Activated T-cell treated with anti-CD3 and anti-CD28 coated beads, Interleukin-2, amount 50 U/mL, for 24 hours (primary cell): Measurements from ENCODE around the gene PLB1.

Source experiments
- DNase-seq: peaks from one replicate; pipeline ENCODE4 v3.0.0-alpha.2; 2020
- H3K27ac Mint-ChIP-seq: 2 replicates; pipeline ENCODE4 v1.8.0; 2020; ENCODE audit warnings: mild to moderate bottlenecking, mixed read lengths
- H3K27me3 Mint-ChIP-seq: 2 replicates; pipeline ENCODE4 v1.8.0; 2020; ENCODE audit warnings: mixed read lengths
- H3K36me3 Mint-ChIP-seq: 2 replicates; pipeline ENCODE4 v1.8.0; 2020; ENCODE audit warnings: low read depth, mixed read lengths
- H3K4me1 Mint-ChIP-seq: 2 replicates; pipeline ENCODE4 v1.8.0; 2020; ENCODE audit warnings: low read depth, mixed read lengths
- H3K4me3 Mint-ChIP-seq: 2 replicates; pipeline ENCODE4 v1.8.0; 2020; ENCODE audit warnings: mild to moderate bottlenecking, moderate library complexity, mixed read lengths
- H3K9me3 Mint-ChIP-seq: 2 replicates; pipeline ENCODE4 v1.8.0; 2020; ENCODE audit warnings: mixed read lengths

Gene PLB1

DNA sequence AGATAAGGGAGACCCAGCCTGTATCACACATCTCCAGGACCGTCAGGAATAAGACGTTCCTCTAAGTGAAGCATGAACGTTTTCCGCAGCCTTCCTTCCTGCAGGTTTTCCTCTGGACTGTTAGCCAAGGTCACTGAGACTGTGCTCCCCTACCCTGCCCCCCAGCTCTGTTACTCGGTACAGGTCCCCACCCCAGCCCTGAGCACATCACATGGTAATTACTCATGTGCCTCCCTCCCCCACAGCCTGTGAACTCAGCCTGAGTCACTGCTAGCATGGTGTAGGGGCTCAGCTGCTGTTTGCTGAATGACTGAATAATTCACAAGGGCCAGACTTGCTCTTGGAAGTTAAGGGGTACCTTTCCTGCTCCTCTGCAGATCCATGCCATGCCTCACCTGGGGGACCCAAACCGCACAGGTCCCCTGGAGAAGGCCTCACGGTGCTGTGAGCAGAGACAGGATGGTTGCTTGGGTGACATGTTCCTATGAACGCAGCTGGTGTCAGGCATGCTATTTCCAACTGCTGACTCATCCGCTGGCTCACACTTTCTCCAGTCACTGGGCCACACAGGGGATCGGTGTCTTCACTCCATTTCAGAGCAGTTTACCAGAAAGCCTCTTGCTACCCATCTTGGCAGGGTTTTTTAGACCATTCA lies 88.2 kb downstream of the PLB1 start:
- Mint-ChIP-seq H3K27me3 (no peaks in the 10 kb centered on the region), H3K27ac (peak overlapping the region; percentile 95)
- peak; percentile 86 for DNase-seq

DNA sequence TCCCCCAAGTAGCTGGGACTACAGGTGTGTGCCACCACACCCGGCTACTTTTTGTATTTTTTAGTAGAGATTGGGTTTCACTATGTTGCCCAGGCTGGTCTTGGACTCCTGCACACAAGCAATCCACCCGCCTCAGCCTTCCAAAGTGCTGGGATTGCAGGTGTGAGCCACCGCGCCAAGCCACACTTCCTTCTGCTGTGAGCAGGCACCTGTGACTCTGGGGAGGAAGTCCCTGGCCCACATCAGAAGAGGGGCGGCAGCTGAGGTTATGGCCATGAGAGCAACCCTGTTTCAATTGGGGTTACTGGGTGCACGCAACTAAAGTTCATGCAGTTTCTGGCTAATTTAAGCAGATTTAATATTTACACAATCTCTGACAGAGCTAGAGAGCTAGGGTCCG lies 91.0 kb downstream of the PLB1 start:
- H3K27ac Mint-ChIP-seq: peak overlapping the region; percentile 55
- H3K27me3 Mint-ChIP-seq: no peaks in the 10 kb centered on the region
- DNase-seq: peak; percentile 51
- no peaks in the 10 kb centered on the region for H3K36me3 Mint-ChIP-seq
- peaks cover 60% of the 10 kb centered on the region for H3K4me1 Mint-ChIP-seq
- H3K4me3 Mint-ChIP-seq: peak overlapping the region; percentile 12
- no peaks in the 10 kb centered on the region for H3K9me3 Mint-ChIP-seq

More for the DNA sequence above, 88.2 kb downstream of the PLB1 start:
- Mint-ChIP-seq H3K4me3 (peak overlapping the region; percentile 54), H3K36me3 (no peaks in the 10 kb centered on the region), H3K9me3 (no peaks in the 10 kb centered on the region), H3K4me1 (peaks cover 57% of the 10 kb centered on the region)

DNA sequence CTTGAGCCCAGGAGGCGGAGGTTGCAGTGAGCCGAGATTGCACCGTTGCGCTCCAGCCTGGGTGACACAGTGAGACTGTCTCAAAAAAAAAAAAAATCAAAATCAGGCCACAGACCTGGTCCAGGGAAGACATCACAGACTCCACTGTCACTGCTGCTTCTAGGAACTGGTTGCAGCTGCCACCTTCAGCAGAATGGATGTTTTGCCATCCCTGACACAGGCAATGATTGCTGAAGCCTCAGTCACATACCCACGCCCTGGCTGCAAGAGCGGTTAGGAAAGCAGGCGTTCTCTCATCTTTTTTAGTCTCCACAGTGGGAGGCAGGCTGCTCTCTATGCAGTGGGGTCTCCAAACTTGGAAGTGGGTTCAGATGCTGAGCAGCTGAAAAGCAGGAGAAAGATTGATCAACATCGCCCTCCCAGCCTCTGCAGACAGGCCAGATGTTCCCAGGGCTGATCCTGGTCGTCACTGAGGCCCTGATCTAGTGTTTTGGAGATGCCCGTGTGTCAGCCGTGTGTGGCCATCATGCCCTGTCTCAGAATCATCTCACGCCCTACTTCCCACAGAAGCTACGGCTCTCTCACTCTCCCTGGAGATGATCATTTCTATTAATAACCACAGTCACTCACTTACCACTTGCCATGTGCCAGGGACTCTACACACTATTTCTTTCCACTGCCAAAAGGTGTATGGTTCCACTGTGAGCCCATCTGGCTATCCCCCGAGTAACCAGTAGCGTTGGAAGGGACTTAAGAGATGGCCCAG lies 91.8 kb downstream of the PLB1 start:
- DNase-seq: peak; percentile 37
- peak overlapping the region; percentile 41 for H3K27ac Mint-ChIP-seq

DNA sequence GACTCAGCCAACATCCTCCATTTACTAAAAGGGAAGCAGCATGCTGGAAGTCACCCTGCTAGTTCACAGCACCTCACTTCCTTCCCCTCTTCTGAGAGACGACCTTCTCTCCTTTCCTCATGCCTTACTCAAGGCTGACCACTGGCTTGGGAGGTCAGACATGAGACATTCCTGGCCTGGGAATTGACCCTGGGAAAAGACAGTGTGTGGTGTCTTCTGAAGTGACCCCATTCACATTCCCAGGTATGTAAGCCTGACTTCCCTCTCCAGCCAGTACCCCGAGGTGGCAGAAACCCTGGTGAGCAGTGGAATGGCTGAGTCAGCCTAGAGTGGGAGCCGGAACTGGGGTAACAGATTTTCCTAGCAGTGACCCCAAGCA lies 92.4 kb downstream of the PLB1 start:
- Mint-ChIP-seq H3K27ac (peak overlapping the region; percentile 41), H3K4me1 (peaks cover 54% of the 10 kb centered on the region), H3K36me3 (no peaks in the 10 kb centered on the region), H3K9me3 (no peaks in the 10 kb centered on the region), H3K27me3 (no peaks in the 10 kb centered on the region), H3K4me3 (no peak overlapping the region)
- no peak for DNase-seq

More for the DNA sequence above, 91.8 kb downstream of the PLB1 start:
- Mint-ChIP-seq H3K4me1 (peaks cover 57% of the 10 kb centered on the region), H3K4me3 (no peak overlapping the region), H3K36me3 (no peaks in the 10 kb centered on the region), H3K9me3 (no peaks in the 10 kb centered on the region), H3K27me3 (no peaks in the 10 kb centered on the region)

DNA sequence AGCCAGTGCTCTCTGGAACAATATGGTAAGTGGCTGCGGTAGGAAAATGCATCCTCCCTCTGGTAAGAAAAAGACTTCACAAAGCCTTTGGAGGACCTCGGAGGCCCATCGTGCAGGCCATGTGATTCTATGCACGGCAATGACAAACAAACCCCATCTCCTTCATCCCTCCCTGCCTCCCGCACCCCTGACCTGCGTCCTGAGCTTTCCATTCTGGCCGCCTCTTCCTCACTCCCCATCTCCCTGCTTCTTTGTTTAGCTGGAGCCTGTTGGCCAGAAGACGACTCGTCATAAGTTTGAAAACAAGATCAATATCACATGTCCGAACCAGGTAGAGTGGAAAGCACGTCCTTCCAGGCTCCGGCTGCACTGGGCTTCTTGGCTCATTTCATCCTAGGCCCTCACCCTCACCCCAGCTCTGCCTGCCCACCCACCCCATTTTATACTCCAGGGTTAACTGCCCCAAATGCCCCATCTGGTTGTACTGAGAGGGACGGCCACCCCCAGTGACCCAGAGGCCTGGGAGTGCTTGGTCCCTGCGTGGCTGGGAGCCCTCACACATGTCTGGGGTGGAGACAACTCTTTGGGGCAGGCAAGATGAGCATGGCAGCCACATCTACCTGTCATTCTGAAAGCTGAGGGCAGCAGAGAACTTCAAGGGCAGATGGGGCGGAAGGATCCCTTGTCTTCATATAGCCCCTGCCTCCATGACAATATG lies 94.0 kb downstream of the PLB1 start:
- peak; percentile 16 for DNase-seq
- no peak overlapping the region for H3K27ac Mint-ChIP-seq
- no peak overlapping the region for H3K4me3 Mint-ChIP-seq
- H3K36me3 Mint-ChIP-seq: no peaks in the 10 kb centered on the region
- peaks cover 48% of the 10 kb centered on the region for H3K4me1 Mint-ChIP-seq
- H3K27me3 Mint-ChIP-seq: no peaks in the 10 kb centered on the region
- no peaks in the 10 kb centered on the region for H3K9me3 Mint-ChIP-seq

DNA sequence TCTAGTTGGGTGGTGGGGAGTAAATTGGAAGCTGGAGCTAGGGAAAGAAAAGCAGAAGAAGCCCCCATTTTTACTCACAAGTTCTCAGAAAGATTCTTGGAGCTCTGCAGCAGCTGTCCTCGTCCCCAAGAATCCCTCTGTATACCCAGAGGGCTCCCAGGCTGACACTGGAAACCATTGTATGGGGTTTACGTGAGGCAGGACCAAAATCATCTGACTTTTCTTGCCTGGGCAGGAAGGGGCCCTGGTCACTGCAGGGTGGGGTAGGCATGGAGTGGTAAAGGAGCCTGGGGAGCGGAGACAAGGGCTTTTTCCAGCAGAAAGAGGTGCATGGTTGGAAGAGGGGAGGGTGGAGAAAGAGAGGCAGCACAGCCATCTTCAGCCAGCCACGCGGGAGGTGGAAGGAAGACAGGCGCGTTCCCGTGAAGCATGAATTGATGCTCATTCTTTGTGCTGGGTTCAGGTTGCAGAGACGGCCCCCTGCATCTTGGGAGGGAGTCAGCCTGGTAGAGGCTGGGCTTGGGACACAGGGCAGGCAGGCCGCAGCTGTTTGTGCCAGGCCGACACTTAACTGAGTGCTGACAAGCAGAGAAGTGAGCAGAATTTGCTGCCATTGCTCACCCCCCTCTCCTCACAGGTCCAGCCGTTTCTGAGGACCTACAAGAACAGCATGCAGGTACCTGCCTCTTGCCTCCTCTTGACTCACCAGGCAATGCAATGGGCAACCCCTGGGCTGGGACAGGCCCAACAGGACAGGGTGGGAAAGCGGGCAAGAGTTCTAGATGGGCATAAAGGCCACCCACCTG lies 94.8 kb downstream of the PLB1 start:
- no peak overlapping the region for H3K27ac Mint-ChIP-seq
- no peak for DNase-seq
- no peaks in the 10 kb centered on the region for H3K36me3 Mint-ChIP-seq
- no peak overlapping the region for H3K4me3 Mint-ChIP-seq
- no peaks in the 10 kb centered on the region for H3K9me3 Mint-ChIP-seq
- H3K4me1 Mint-ChIP-seq: peaks cover 45% of the 10 kb centered on the region
- no peaks in the 10 kb centered on the region for H3K27me3 Mint-ChIP-seq

DNA sequence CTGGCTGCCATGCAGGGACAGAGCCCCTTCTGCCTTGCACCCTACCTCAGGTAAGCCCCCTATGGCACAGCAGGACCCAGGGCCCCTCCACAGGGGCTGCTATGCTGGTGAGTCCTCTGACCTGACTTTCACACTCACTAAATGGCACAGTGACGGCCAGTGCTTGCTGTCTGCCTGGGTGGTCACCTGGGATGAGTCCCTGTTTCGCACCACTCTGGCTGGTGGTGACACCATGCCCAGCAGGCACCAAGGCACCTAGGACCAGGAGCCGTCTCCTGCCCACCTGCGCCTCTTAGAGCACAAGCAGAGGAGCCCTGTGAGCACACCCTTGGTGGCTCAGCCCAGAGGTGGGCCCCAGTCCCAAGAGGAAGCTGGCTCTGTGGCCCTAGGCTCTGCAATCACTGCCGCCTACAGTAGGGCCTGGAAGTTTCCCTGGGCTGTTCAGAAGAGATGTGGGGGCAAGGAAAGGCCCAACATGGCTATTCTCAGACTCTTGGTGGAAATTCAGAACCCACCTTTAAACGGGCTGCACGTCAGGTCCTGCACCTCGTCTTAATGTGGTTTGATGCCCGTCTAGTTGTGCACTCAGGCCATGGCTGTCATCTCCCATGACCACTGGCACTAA lies 96.0 kb downstream of the PLB1 start:
- Mint-ChIP-seq H3K27me3 (no peaks in the 10 kb centered on the region), H3K36me3 (no peaks in the 10 kb centered on the region), H3K27ac (no peak overlapping the region), H3K4me3 (no peak overlapping the region), H3K4me1 (peaks cover 37% of the 10 kb centered on the region), H3K9me3 (no peaks in the 10 kb centered on the region)
- no peak for DNase-seq

DNA sequence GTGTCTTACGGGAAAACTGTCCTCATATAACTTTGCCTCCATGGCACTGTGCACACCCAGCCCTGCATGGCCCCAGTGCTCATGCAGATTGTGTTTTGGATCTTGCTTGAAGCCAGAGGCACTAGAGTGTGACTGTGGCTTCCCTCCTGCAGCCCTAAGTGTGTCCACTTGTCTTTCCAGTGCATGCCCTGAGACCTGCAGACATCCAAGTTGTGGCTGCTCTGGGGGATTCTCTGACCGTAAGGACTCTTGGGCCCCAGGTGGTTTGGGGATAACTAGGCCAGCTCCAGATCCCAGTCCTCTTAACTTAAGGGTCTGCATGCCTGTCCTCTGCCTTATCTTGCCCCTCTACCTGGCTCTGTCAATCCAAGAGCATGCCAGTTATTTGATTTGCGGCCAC lies 96.6 kb downstream of the PLB1 start:
- no peaks in the 10 kb centered on the region for H3K36me3 Mint-ChIP-seq
- no peaks in the 10 kb centered on the region for H3K9me3 Mint-ChIP-seq
- no peak overlapping the region for H3K27ac Mint-ChIP-seq

DNA sequence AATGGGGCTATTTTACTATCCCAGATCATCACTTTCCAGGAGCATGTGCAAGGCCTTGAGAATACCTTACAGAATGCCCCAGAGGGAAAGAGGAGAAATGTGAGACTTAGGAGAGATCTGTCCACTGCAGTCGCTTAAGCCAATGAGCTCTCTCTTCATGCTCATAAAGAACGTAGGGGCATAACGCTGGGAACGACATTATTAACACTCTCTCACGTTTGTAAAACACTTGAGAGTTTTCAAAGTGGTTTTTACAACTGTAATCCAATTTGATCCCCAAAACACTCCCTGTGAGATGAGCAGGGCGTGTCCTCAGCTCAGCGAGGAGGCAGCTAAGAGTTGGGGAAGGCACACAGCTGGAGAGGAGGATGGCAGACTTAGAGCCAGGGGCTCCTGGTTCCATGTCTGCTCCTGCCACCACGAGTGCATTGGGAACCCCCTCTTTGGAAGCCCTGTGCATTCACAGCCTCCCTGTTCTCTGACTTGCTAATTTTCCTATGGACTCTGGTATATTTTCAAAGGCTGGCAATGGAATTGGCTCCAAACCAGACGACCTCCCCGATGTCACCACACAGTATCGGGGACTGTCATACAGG lies 97.4 kb downstream of the PLB1 start:
- H3K36me3 Mint-ChIP-seq: no peaks in the 10 kb centered on the region
- peaks cover 22% of the 10 kb centered on the region for H3K4me1 Mint-ChIP-seq
- H3K9me3 Mint-ChIP-seq: no peaks in the 10 kb centered on the region
- H3K4me3 Mint-ChIP-seq: no peak overlapping the region
- peak; percentile 25 for DNase-seq
- no peaks in the 10 kb centered on the region for H3K27me3 Mint-ChIP-seq
- H3K27ac Mint-ChIP-seq: no peak overlapping the region

More for the DNA sequence above, 96.6 kb downstream of the PLB1 start:
- no peaks in the 10 kb centered on the region for H3K27me3 Mint-ChIP-seq
- peaks cover 30% of the 10 kb centered on the region for H3K4me1 Mint-ChIP-seq
- no peak overlapping the region for H3K4me3 Mint-ChIP-seq
- DNase-seq: no peak

DNA sequence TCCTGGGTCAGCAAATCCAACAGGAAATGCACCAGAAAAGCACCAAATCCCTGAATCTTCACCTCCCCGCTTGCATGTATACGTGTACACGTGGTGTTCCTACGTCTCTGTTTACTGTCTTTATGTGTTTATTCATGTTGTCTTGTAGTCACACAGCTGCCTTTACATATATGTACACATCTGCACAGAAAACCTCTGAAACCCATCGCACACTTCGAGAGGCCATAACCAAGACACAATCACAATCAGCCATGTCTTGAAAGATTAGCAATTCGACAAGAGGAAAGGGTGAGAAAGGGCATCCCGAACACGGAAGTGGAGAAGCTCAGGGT lies 98.1 kb downstream of the PLB1 start:
- Mint-ChIP-seq H3K4me3 (peak overlapping the region; percentile 25), H3K27me3 (no peaks in the 10 kb centered on the region), H3K9me3 (no peaks in the 10 kb centered on the region), H3K27ac (peak overlapping the region; percentile 86), H3K36me3 (no peaks in the 10 kb centered on the region), H3K4me1 (peaks cover 18% of the 10 kb centered on the region)
- no peak for DNase-seq

DNA sequence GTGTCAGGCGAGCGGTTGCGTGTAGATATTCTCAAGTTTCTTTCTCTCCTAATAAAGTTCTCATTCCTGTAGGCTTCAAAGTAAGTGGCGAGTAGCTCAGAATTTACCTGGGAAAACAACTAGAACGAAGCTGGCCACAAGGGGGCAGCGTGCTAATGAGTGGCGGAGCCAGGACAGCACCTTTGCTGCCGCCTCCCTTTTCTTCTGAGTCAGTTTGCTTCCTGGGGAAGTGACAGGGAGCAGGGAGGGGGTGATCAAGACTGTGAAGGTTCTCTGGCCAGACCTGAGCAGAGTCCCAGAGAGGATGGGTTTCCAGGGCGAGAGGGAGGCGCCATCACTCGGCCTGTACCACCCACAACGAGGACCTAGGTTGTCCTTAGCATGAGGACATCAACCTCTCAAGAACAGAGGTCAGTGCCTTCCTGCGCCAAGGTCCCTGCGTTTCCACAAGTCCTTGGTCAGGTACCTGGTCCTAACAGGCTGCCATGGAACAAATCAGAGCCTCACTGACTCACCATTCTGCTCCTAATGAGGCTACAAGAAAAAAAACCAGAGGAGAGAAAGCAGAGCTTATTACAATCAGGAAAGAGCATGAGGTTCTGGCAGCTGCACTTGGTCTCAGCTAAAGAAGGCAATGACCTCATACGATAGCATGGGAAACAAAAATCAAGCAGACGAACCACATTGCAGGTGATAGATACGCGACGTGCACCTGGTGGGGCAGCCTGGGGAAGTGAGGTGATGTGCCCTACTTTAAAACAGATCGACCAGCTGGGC lies 98.7 kb downstream of the PLB1 start:
- Mint-ChIP-seq H3K27ac (peak overlapping the region; percentile 86), H3K9me3 (no peaks in the 10 kb centered on the region), H3K27me3 (no peaks in the 10 kb centered on the region), H3K4me1 (peaks cover 14% of the 10 kb centered on the region), H3K4me3 (peak overlapping the region; percentile 25), H3K36me3 (no peaks in the 10 kb centered on the region)
- DNase-seq: peak; percentile 89

DNA sequence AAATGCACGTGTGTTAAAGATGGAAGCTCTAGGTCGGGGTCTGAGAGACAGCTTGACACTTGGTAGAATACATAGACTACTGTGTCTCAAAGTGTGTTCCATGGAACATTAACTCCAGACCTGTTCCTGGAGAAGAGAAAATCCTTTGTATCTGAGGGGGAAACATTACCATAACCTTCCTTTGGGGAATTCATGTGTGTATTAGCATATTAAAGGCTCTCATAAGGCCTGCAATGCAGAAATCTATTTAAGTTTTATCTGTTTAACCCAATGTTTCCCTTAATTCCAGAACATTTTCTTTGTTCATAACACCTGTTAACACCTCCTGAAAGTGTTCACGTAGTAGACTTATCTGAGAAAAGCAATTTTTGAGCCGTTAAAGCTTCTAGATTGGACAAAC lies 99.5 kb downstream of the PLB1 start:
- H3K9me3 Mint-ChIP-seq: no peaks in the 10 kb centered on the region
- no peaks in the 10 kb centered on the region for H3K27me3 Mint-ChIP-seq
- no peak overlapping the region for H3K27ac Mint-ChIP-seq
- no peak for DNase-seq
- no peaks in the 10 kb centered on the region for H3K36me3 Mint-ChIP-seq
- H3K4me1 Mint-ChIP-seq: peaks cover 14% of the 10 kb centered on the region
- no peak overlapping the region for H3K4me3 Mint-ChIP-seq

DNA sequence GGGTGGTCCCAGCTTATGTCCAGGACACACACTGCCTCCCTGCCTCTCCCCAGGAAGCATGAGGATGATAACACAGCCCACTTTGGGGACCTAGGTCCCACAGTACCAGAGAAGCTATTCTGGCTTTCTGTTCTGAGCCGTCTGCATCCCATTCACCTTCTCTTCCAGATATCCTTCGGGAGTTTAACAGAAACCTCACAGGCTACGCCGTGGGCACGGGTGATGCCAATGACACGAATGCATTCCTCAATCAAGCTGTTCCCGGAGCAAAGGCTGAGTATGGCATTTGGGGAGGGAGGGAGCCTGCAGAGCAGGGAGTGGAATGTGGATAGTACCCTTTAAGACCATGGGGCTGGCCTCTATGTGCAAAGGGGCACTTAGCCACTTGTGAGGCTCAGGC lies 102.6 kb downstream of the PLB1 start:
- peaks cover 20% of the 10 kb centered on the region for H3K4me1 Mint-ChIP-seq
- H3K4me3 Mint-ChIP-seq: no peak overlapping the region
- no peak for DNase-seq
- H3K36me3 Mint-ChIP-seq: no peaks in the 10 kb centered on the region
- no peaks in the 10 kb centered on the region for H3K9me3 Mint-ChIP-seq
- no peak overlapping the region for H3K27ac Mint-ChIP-seq
- H3K27me3 Mint-ChIP-seq: no peaks in the 10 kb centered on the region
